Lung (tissue), 12 donors: Measurements from ENCODE around the gene MAGI2. TPM values are rescaled to one million over a fixed set of nuclear protein-coding genes. Genes with fewer than 3 reads are reported as not detected.

Source experiments
- ATAC-seq: fragments of 200-7000 bp; cut with Tn5 transposase; one replicate; pipeline ENCODE4 v1.9.1; 2020; ENCODE audit warnings: moderate number of reproducible peaks; ENCODE audit not compliant: insufficient read depth, low FRiP score
- DNase-seq, 3 donors: peaks; one replicate each; pipeline ENCODE4 v3.0.0-alpha.2; 2013 to 2017
- H3K27ac ChIP-seq, 2 donors: one replicate each; pipeline ENCODE4 v1.5.1; 2013; ENCODE audit warnings: mild to moderate bottlenecking in 2 of 2, moderate library complexity in 2 of 2, control low read depth in 1 of 2, inconsistent platforms in 1 of 2, low read depth in 1 of 2, low read length in 1 of 2
- H3K27me3 ChIP-seq, 3 donors: one replicate each; pipeline ENCODE4 v1.5.1; 2013; ENCODE audit warnings: low read length in 2 of 3; ENCODE audit not compliant: control insufficient read depth in 3 of 3, insufficient read depth in 3 of 3
- H3K36me3 ChIP-seq, 4 donors: one replicate each; pipeline ENCODE4 v1.5.1; 2013; ENCODE audit warnings: low read length in 4 of 4, mild to moderate bottlenecking in 1 of 4, moderate library complexity in 1 of 4; ENCODE audit not compliant: control insufficient read depth in 4 of 4, insufficient read depth in 4 of 4
- H3K4me1 ChIP-seq, 5 donors: one replicate each; pipeline ENCODE4 v1.5.1; 2013; ENCODE audit warnings: low read length in 5 of 5, mild to moderate bottlenecking in 2 of 5, moderate library complexity in 1 of 5; ENCODE audit not compliant: control insufficient read depth in 5 of 5, insufficient read depth in 5 of 5
- H3K4me3 ChIP-seq: one replicate; pipeline ENCODE4 v1.5.1; 2013; ENCODE audit warnings: mild to moderate bottlenecking, control low read depth, moderate library complexity
- H3K9ac ChIP-seq, 2 donors: one replicate each; pipeline ENCODE4 v1.5.1; 2013; ENCODE audit warnings: low read length in 2 of 2, control low read depth in 1 of 2; ENCODE audit not compliant: insufficient read depth in 1 of 2
- H3K9me3 ChIP-seq, 4 donors: one replicate each; pipeline ENCODE4 v1.5.1; 2013; ENCODE audit warnings: low read length in 3 of 4, mild to moderate bottlenecking in 1 of 4, moderate library complexity in 1 of 4; ENCODE audit not compliant: control insufficient read depth in 4 of 4, insufficient read depth in 3 of 4
- CTCF ChIP-seq: IDR thresholded peaks from 2 replicates; pipeline ENCODE4 v1.5.1; 2012; ENCODE audit warnings: mild to moderate bottlenecking; ENCODE audit errors: control extremely low read depth, extremely low read depth
- WGBS, 2 donors: extraction: QIAGEN DNeasy Blood & Tissue Kit; methylation state at CpG; one replicate each; pipeline ENCODE4 v1.1.7; 2013; 5-methylcytosine and 5-hydroxymethylcytosine counted together
- polyA plus RNA-seq, 2 donors: library from polyadenylated mRNA; stranded (reverse); fragments of 200-250 nt; gene quantifications; one replicate each; pipeline ENCODE4 v1.2.1, GENCODE V29; 2013
- total RNA-seq, 2 donors: library from RNA; depleted of rRNA in 1 of 2; stranded (reverse); fragments of >200 nt in 1 of 2; gene quantifications; one replicate each; pipeline ENCODE4 v1.2.1, GENCODE V29; 2014 to 2021
- donor health status: control.
- donor health status: control.
- donor health status: Bipolar disorder and iron deficiency.
- donor health status: healthy.
- donor health status: DM: yes; HTN: yes; CAD: no.

MAGI2 gene
- total and polyA plus RNA-seq, 4 donors, result 0.94 to 18.0 (median 5.3) TPM

- no peak for TF ChIP-seq CTCF
- H3K27me3 ChIP-seq, result no peaks in the 10 kb centered on the region
- no peak overlapping the region for H3K27ac ChIP-seq
- no peak for DNase-seq
- no peak overlapping the region for H3K9ac ChIP-seq
- no peak overlapping the region for H3K4me3 ChIP-seq
- ATAC-seq, result no peak
- no peaks in the 10 kb centered on the region for H3K36me3 ChIP-seq
- peaks cover 0 to 13% (median 4%) of the 10 kb centered on the region in 5 donors for H3K4me1 ChIP-seq
- WGBS, 2 donors, result 57 to 60% methylated on average over 2 of the region's 2 CpGs
- H3K9me3 ChIP-seq, result peaks cover 0 to 3% (median 0%) of the 10 kb centered on the region in 4 donors
These were observed 1284.6 kb downstream of the MAGI2 start for GRCh38 chr7:78168865-78169264.

- Histone ChIP-seq H3K4me3 (no peak overlapping the region), H3K36me3 (no peaks in the 10 kb centered on the region), H3K9ac (no peak overlapping the region), H3K9me3 (no peaks in the 10 kb centered on the region), H3K27me3 (no peaks in the 10 kb centered on the region), H3K4me1 (peaks cover 0 to 13% (median 2%) of the 10 kb centered on the region in 5 donors), H3K27ac (no peak overlapping the region)
- DNase-seq (no peak), ATAC-seq (no peak)
- 94 to 96% methylated on average over 12 of the region's 12 CpGs for WGBS, 2 donors
- TF ChIP-seq CTCF, result no peak
These were observed 1285.6 kb downstream of the MAGI2 start for GRCh38 chr7:78167860-78168259.

- Histone ChIP-seq H3K36me3 (no peaks in the 10 kb centered on the region), H3K27me3 (no peaks in the 10 kb centered on the region), H3K27ac (no peak overlapping the region), H3K9me3 (no peaks in the 10 kb centered on the region), H3K9ac (no peak overlapping the region), H3K4me3 (no peak overlapping the region), H3K4me1 (peaks cover 0 to 3% (median 0%) of the 10 kb centered on the region in 5 donors)
- no peak for TF ChIP-seq CTCF
- DNase-seq (no peak), ATAC-seq (no peak)
- 61 to 79% methylated on average over 3 of the region's 3 CpGs for WGBS, 2 donors
These were observed 1287.6 kb downstream of the MAGI2 start for GRCh38 chr7:78165854-78166253.

GRCh38 chr7:78165454-78165853, 1288.0 kb downstream of the MAGI2 start:
- TF ChIP-seq CTCF, result no peak
- Histone ChIP-seq H3K27ac (no peak overlapping the region), H3K27me3 (no peaks in the 10 kb centered on the region), H3K36me3 (no peaks in the 10 kb centered on the region), H3K4me3 (no peak overlapping the region), H3K9ac (no peak overlapping the region), H3K9me3 (no peaks in the 10 kb centered on the region), H3K4me1 (peaks cover 0 to 3% (median 0%) of the 10 kb centered on the region in 5 donors)
- 70 to 72% methylated on average over 5 of the region's 5 CpGs for WGBS, 2 donors
- ATAC-seq, result no peak
- no peak for DNase-seq
